Vagina (tissue), 2 donors: ENCODE results near the gene DENND1A. TPM values are rescaled to one million over a fixed set of nuclear protein-coding genes. Genes with fewer than 3 reads are reported as not detected.

Experiments
- DNase-seq, 2 donors: peaks; one replicate each; pipeline ENCODE4 v3.0.0-alpha.2; 2017; ENCODE audit errors: extremely low spot score in 2 of 2
- H3K27ac ChIP-seq: fragments of 200-600 bp; sonication (generic); one replicate; pipeline ENCODE4 v1.5.1; 2019
- H3K27me3 ChIP-seq: fragments of 200-600 bp; sonication (generic); one replicate; pipeline ENCODE4 v1.5.1; 2019
- H3K36me3 ChIP-seq, 2 donors: fragments of 200-600 bp; sonication (generic); one replicate each; pipeline ENCODE4 v1.5.1; 2017 to 2019
- H3K4me1 ChIP-seq: fragments of 200-600 bp; sonication (generic); one replicate; pipeline ENCODE4 v1.5.1; 2019
- H3K4me3 ChIP-seq, 2 donors: fragments of 200-600 bp; sonication (generic); 1 replicate in 1 of 2; 2 replicates in 1 of 2; pipeline ENCODE4 v1.5.1; 2016 to 2019
- H3K9me3 ChIP-seq: fragments of 200-600 bp; sonication (generic); one replicate; pipeline ENCODE4 v1.5.1; 2019
- CTCF ChIP-seq, 3 experiments: fragments of 450-650 bp in 2 of 3; fragments of 200-600 bp in 1 of 3; sonication (generic) in 1 of 3; IDR thresholded peaks; one replicate each; pipeline ENCODE4 v1.5.1; 2017 to 2019; ENCODE audit warnings: antibody characterized with exemption in 3 of 3, mild to moderate bottlenecking in 2 of 3, moderate library complexity in 2 of 3
- POLR2A ChIP-seq, 2 donors: fragments of 450-650 bp; IDR thresholded peaks; one replicate each; pipeline ENCODE4 v1.6.1; 2017; ENCODE audit warnings: antibody characterized with exemption in 2 of 2, mild to moderate bottlenecking in 2 of 2, moderate library complexity in 2 of 2
- POLR2AphosphoS5 ChIP-seq, 2 donors: sonication (generic); formaldehyde crosslinking; IDR thresholded peaks; one replicate each; pipeline ENCODE4 v1.9.0; 2017; ENCODE audit warnings: antibody characterized with exemption in 2 of 2, mild to moderate bottlenecking in 2 of 2, low read depth in 1 of 2; ENCODE audit not compliant: insufficient read depth in 1 of 2
- intact Hi-C: fragments of 100-400 bp; cut with DNase I; formaldehyde crosslinking; loops from one replicate; pipeline ENCODE4 v1.15.1; 2023
- total RNA-seq: library from RNA; depleted of rRNA; stranded (reverse); fragments of >200 nt; gene quantifications from one replicate; pipeline ENCODE4 v1.2.3, GENCODE V29; 2016

The DENND1A gene
- total RNA-seq, 1 donor from 2014 or later, result 20.4 TPM

GRCh38 chr9:123373946-123374345, 556.0 kb downstream of the DENND1A start:
- Histone ChIP-seq H3K27ac (no peak overlapping the region), H3K4me3 (no peak overlapping the region), H3K27me3 (peaks cover 6% of the 10 kb centered on the region), H3K9me3 (no peaks in the 10 kb centered on the region), H3K4me1 (peaks cover 18% of the 10 kb centered on the region), H3K36me3 (no peaks in the 10 kb centered on the region)
- no peak for DNase-seq
- intact Hi-C loops, result no loop called here
- no peak for TF ChIP-seq POLR2A (IDR thresholded peaks at IDR 0.05)
- TF ChIP-seq POLR2AphosphoS5 (IDR thresholded peaks at IDR 0.05; ENCODE audit: insufficient read depth in 1 of 2, low read depth in 1 of 2), result no peak
- no peak for TF ChIP-seq CTCF (IDR thresholded peaks at IDR 0.05)

GRCh38 chr9:123373447-123373923, 556.4 kb downstream of the DENND1A start:
- Histone ChIP-seq H3K9me3 (no peaks in the 10 kb centered on the region), H3K27me3 (peaks cover 6% of the 10 kb centered on the region), H3K4me3 (peak overlapping the region in 1 of 2 donors; percentile 16), H3K27ac (no peak overlapping the region), H3K4me1 (peaks cover 18% of the 10 kb centered on the region), H3K36me3 (no peaks in the 10 kb centered on the region)
- intact Hi-C loops, result no loop called here
- DNase-seq, result no peak
- TF ChIP-seq POLR2AphosphoS5 (IDR thresholded peaks at IDR 0.05; ENCODE audit: insufficient read depth in 1 of 2, low read depth in 1 of 2), result no peak
- TF ChIP-seq CTCF (IDR thresholded peaks at IDR 0.05), result no peak
- TF ChIP-seq POLR2A (IDR thresholded peaks at IDR 0.05), result no peak

GRCh38 chr9:123372766-123373446, 557.0 kb downstream of the DENND1A start:
- Histone ChIP-seq H3K4me1 (peaks cover 18% of the 10 kb centered on the region), H3K27me3 (peaks cover 6% of the 10 kb centered on the region), H3K4me3 (peak overlapping the region in 1 of 2 donors; percentile 16), H3K36me3 (no peaks in the 10 kb centered on the region), H3K27ac (no peak overlapping the region), H3K9me3 (no peaks in the 10 kb centered on the region)
- no peak for DNase-seq
- intact Hi-C loops, result no loop called here
- no peak for TF ChIP-seq POLR2AphosphoS5 (IDR thresholded peaks at IDR 0.05; ENCODE audit: insufficient read depth in 1 of 2, low read depth in 1 of 2)
- TF ChIP-seq CTCF (IDR thresholded peaks at IDR 0.05), result no peak
- no peak for TF ChIP-seq POLR2A (IDR thresholded peaks at IDR 0.05)

- Histone ChIP-seq H3K4me3 (no peak overlapping the region), H3K36me3 (no peaks in the 10 kb centered on the region), H3K4me1 (peaks cover 18% of the 10 kb centered on the region), H3K27me3 (peaks cover 6% of the 10 kb centered on the region), H3K27ac (no peak overlapping the region), H3K9me3 (no peaks in the 10 kb centered on the region)
- DNase-seq, result no peak
- intact Hi-C loops, result no loop called here
- TF ChIP-seq POLR2AphosphoS5 (IDR thresholded peaks at IDR 0.05; ENCODE audit: insufficient read depth in 1 of 2, low read depth in 1 of 2) (no peak), POLR2A (IDR thresholded peaks at IDR 0.05) (no peak), CTCF (IDR thresholded peaks at IDR 0.05) (no peak)
These were observed 557.9 kb downstream of the DENND1A start for GRCh38 chr9:123371805-123372590.

- Histone ChIP-seq H3K4me1 (peaks cover 16% of the 10 kb centered on the region), H3K27ac (no peak overlapping the region), H3K4me3 (no peak overlapping the region), H3K36me3 (no peaks in the 10 kb centered on the region), H3K27me3 (peaks cover 6% of the 10 kb centered on the region), H3K9me3 (no peaks in the 10 kb centered on the region)
- TF ChIP-seq POLR2AphosphoS5 (IDR thresholded peaks at IDR 0.05; ENCODE audit: insufficient read depth in 1 of 2, low read depth in 1 of 2), result no peak
- no peak for TF ChIP-seq POLR2A (IDR thresholded peaks at IDR 0.05)
- TF ChIP-seq CTCF (IDR thresholded peaks at IDR 0.05), result no peak
- DNase-seq, result no peak
- intact Hi-C loops, result no loop called here
These were observed 558.7 kb downstream of the DENND1A start for GRCh38 chr9:123371228-123371584.
